HK-2 (cell line): ENCODE data around the gene OSCAR.
"Not testable (repeated sequence)": the region's sequence is repeated elsewhere in the genome, so short reads cannot be mapped to it uniquely, and the experiment has no call there.

Experiments
- DNase-seq: peaks from one replicate; pipeline ENCODE4 v3.0.0-alpha.2; 2018; ENCODE audit not compliant: unreplicated experiment

The OSCAR gene

GRCh38 chr19:54125713-54126112 lies 25.1 kb upstream of the OSCAR start:
- DNase-seq = no peak

- no peak for DNase-seq
These were observed 23.8 kb upstream of the OSCAR start for GRCh38 chr19:54124393-54124792.

GRCh38 chr19:54123682-54124081 lies 23.1 kb upstream of the OSCAR start:
- DNase-seq = no peak

- no peak for DNase-seq
These were observed 20.7 kb upstream of the OSCAR start for GRCh38 chr19:54121259-54121658.

- peak; percentile 94 for DNase-seq
These were observed 14.8 kb upstream of the OSCAR start, which contains the start of the genes PRPF31 and TFPT for GRCh38 chr19:54115109-54116063. TSS of gene PRPF31 (plus strand) at chr19:54115754. CDS start at chr19:54118279, 2,525 bp downstream. TSS of gene TFPT (minus strand) at chr19:54115657. CDS start at chr19:54115269, 388 bp downstream.

DNA sequence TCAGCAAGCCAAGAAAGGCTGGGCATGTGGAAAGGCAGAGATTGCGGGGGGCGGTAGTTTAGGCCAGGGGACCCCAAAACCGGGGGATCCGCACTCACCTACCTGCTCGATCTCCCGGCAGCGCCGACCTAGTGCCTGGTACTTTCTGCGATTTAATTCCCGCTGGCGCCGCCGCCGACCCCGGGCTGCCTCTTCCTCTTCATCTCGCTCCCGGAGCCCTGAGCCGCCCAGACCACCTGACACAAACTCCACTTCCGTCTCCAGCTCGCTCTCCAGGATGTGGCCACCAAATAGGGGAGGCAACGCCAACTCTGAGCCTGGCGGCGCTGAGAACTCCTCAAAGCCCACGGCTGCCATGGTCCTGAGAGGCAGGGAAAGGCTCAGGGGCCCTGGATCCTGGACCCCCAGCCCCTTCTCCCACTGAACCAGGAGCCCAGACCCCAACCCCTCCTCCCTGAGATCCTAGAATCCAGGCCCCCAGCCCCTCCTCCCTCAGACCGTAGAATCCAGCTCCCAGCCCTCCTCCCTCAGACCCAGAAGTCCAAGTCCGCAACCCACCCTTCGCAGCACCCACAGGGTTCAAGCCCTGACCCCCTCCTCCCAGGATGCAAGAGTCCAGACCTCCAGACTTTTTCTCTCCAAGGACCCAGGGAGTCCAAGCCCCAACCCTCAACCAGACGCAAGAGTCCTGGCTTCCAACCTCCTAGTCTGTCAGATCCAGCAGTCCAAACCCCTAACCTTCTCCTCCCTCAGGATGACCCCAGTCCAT lies 13.9 kb upstream of the OSCAR start:
- DNase-seq = no peak

- no peak for DNase-seq
These were observed 9.0 kb upstream of the OSCAR start for GRCh38 chr19:54109651-54110050.

- DNase-seq = no peak
These were observed 7.9 kb upstream of the OSCAR start for GRCh38 chr19:54108496-54108895.

DNA sequence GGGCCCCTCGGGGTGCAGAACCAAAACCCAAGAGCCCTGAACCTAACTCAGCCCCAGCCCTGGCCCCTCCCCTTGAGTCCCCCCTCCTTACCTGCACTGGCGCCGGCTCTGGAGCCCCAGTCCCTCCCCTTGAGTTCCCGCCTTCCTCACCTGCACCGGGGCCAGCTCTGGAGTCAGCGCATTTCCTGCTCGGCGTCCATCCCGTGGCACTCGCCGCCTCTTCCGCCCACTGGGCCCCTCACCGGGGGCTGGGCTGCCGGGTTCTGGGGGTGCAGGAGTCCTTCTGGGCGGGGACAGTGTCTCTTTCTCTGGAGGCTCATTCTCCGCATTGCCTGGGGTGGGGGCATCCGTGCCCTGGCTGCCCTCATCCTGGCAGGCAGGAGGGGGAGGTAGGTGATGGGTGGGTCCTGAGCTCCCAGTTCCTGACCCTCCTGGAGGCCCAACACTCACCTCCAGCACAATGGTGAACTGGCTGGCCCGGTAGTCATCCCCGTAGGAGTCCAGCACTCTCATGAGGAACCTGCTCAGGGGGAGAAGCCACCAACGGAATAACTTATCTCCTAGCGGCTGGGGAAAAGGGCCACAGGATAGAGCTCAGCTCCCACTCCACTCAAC lies 7.4 kb upstream of the OSCAR start:
- DNase-seq = no peak

GRCh38 chr19:54106716-54107115 lies 6.1 kb upstream of the OSCAR start:
- DNase-seq = no peak

- DNase-seq = no peak
These were observed 5.2 kb upstream of the OSCAR start for GRCh38 chr19:54105796-54106195.

GRCh38 chr19:54104998-54105715 lies 4.6 kb upstream of the OSCAR start:
- no peak for DNase-seq

DNA sequence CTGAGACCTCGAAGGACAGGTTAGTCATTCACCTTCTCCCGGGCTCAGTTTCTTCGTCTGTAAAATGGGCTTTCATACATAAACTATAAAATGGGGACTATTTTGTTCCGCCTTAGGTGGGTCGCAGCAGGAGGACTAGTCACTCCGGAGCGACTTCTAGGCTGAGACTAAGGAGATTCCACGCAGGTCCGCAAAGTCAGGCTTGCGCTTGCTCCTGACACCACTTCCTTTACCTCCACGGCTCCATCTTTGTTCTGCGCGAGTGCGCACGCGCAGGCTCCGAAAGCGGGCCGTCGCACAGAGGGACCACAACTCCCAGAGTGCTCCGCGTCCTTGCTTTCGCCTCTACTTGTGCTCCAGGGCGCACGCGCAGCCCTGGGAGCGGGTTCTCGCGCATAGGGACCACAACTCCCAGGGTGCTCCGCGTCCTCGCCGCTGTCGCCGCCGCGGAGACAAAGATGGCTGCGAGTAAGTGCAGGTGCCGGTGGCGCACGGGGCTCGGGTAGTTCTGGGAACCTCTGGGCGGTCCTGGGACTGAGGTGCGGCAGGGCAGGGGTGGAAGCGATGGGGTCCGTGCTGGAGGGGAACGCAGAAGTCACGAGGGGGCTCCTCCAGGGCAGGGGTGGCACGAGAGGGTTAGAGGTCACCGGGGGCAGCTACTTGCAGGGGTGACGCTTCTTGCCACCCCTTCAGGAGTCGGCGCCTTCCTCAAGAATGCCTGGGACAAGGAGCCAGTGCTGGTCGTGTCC lies 2.0 kb upstream of the OSCAR start, which contains the start of gene NDUFA3:
TSS of gene NDUFA3 (plus strand) at position 435 of the 749 bp plus-strand sequence. CDS start at position 459, 24 bp downstream.
- DNase-seq = peak; percentile 98

GRCh38 chr19:54099903-54100255 lies 724 bp downstream of the OSCAR start:
- not testable (repeated sequence) for DNase-seq

DNA sequence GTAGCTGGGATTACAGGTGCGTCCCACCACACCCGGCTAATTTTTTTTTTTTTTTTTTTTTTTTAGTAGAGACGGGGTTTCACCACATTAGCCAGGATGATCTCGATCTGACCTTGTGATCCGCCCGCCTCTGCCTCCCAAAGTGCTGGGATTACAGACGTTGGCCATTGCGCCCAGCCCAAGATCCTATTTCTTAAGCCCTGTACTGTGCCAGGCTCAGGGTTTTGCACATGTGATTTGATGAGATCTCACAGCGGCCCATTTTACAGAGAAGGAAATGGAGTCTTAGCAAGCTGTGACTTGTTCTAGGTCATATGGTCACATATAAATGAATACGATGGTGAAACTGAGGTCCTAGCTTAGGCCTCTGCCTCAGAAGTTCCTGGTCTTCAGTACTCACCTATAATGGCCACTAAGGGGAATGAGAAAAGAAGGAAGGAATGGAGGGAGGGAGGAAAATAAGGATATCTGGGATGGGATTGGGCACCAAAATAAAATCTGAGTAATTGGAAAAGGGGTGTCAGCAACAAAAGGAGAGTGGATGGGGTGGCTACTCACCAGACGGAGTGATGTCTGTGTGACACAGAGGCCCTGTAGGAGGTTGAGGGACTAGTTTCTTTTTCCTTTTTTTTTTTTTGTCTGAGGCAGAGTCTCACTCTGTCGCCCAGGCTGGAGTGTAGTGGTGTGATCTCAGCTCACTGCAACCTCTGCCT lies 1.3 kb downstream of the OSCAR start:
- DNase-seq = no peak

- no peak for DNase-seq
These were observed 3.9 kb downstream of the OSCAR start for GRCh38 chr19:54096617-54097106.

GRCh38 chr19:54095859-54096616 lies 4.6 kb downstream of the OSCAR start:
- DNase-seq = peak; percentile 78

DNA sequence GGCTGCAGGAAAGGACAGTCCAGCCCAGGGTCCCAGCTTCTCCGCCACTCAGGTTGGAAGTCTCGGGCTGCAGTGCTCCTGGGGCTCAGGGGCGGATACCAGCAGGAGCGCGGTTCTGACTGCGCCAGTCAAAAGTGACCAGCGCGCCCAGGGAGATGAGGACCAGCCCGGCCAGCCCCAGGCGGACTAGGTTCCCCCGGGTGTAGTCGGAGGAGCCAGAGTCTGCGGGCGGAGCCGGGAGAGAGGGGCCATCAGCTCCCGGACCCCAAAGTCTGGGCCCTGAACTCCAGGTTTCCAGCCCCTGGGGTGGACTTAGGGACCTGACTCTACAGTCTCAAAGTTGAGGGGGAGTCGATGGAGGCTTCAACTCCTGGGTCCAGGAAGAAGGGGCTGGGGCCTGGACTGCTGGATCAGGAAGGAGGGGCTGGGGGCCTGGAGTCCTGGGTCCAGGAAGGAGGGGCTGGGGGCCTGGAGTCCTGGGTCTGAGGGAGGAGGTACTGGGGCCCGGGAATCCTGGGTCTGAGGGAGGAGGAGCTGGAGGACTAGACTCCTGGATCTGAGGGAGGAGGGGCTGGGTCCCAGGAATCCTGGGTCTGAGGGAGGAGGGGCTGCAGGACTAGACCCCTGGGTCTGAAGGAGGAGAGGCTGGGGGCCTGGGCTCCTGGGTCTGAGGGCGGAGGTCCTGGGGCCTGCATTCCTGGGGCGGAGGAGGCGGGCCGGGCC lies 5.3 kb downstream of the OSCAR start:
- DNase-seq = no peak
